GM18508 (cell line): Measurements from ENCODE around the gene MEMO1.
"Not testable (repeated sequence)": the region's sequence is repeated elsewhere in the genome, so short reads cannot be mapped to it uniquely, and the experiment has no call there.

Experiments
- ATAC-seq: cut with Tn5 transposase; IDR thresholded peaks from one replicate; pipeline ENCODE4 v1.9.1; 2021; ENCODE audit warnings: moderate number of reproducible peaks; ENCODE audit not compliant: insufficient read depth, unreplicated experiment

MEMO1 gene

DNA sequence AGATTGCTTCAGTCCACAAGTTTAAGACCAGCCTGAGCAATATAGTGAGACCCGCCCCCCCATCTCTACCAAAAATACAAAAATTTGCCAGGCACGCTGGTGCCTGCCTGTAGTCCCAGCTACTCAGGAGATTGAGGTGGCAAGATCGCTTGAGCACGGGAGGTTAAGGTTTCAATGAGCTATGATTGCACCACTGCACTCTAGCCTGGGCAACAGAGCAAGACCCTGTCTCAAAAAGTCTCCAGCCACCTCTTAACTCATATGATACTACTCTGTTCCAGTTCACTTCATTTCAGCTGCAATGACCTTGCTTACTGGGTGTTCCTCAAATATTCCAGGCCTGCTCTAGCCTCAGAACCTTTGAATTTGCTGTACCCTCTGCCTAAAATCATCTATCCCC is 11.4 kb downstream of the MEMO1 start:
- ATAC-seq = no peak

DNA sequence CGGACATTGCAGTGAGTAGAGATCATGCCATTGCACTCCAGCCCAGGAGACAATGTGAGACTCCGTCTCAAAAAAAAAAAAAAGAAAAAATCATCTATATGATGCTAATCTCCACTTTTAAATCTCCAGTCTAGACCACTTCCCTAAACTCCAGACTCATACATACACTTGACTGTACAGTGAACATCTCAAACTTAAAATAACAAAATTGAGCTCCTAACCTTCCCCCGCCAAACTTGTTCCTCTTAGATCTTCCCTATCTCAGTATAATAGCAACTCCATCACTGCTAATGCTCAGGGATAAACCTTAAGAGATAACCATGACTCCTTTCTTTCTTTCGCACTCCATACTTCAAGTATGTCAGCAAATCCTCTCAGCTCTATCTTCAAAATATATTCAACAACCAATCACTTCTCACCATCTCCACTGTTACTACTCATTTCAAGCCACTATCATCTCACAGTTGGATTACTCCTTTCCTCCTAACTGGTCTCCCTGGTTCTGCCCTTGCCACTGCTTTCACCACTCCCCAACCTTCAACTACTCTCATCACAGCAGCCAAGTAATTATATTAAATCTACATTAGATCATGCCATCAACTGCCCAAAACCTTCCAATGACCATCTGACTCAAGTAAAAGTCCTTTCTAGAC is 12.0 kb downstream of the MEMO1 start:
- ATAC-seq = no peak

GRCh38 chr2:31997653-31998052 is 13.2 kb downstream of the MEMO1 start:
- no peak for ATAC-seq

DNA sequence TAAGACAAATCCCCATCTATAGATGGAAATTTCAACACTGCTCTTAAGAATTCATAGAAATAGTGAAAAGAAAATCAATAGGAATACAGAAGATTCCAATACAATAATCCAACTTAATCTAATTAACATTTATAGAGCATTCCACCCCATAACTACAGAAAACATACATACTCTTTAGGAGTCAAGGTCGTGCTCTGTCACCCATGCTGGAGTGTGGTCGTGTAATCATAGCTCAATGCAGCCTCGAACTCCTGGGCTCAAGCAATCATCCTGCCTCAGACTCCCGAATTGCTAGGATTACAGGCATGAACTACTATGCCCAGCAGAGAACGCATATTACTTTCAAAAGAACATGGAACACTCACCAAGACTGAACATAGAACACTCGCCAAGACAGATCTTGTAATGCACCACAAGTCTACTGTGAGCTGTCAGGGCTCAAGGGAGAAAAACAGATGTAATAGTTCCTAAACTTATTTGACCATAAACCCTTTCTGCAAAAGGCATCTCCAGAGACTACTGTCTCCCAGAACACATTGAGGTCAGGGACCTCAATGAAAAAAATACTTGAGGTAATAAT is 14.1 kb downstream of the MEMO1 start:
- ATAC-seq = no peak

- no peak for ATAC-seq
Measured at GRCh38 chr2:31992934-31993333, 17.9 kb downstream of the MEMO1 start.

DNA sequence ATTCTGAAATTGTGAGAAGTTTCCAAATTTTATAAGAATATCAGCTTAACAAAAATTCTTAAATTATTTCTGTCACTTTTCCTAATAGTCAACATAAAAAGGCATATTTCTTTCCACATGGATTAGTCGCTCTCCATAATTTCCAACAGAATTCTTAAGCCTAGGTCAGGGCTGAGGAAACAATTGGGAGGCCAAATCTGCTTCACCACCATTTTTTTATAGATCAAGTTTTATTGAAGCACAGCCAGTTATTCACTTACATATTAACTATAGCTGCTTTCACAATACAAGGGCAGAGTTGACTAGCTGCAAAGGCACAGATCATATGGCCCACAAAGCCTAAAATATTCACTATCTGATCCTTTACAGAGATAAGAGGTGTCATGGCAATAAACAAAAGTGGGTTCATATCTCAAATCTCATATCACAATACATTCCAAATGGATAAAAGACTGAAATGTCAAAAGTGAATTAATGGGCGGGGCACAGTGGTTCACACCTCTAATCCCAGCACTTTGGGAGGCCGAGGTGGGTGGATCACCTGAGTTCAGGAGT is 18.7 kb downstream of the MEMO1 start:
- ATAC-seq = no peak

- ATAC-seq = no peak
Measured at GRCh38 chr2:31989946-31990345, 20.9 kb downstream of the MEMO1 start.

DNA sequence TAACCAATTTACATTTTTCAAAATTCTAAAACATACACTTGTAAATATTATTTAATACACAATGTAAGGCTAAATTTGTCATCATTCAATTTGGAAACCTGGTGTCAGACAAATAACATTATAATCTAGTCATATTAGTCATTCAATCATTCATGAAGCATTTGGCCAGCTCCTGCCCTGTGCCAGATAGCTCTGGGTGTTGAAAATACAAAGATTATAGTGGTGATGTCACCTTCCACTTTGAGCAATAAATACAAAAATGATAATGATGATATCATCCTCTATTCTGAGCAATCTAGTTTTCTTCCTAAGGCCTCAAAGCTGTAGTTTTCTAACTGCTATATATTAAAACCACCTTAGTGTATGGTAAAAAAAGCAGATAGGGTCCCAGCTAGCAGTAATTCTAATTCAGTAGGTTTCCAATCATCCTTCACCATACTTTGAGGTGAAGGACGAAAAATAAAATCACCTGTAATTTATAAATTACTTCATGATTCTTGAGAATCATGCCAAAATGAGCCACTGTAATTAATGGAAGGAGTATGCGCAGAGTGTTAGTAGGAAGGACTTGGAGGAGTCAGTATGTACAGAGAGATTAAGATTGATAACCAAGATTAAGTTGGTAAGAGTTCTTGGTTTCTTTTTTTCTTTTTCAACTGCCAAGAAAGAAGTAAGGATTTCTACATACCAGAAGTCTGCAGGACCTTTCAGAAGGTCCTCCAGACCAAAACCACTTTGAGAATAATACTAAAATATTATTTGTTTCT is 23.2 kb downstream of the MEMO1 start:
- ATAC-seq = no peak

- no peak for ATAC-seq
Measured at GRCh38 chr2:31986906-31987305, 23.9 kb downstream of the MEMO1 start.

- no peak for ATAC-seq
Measured at GRCh38 chr2:31983762-31984467, 26.9 kb downstream of the MEMO1 start.

DNA sequence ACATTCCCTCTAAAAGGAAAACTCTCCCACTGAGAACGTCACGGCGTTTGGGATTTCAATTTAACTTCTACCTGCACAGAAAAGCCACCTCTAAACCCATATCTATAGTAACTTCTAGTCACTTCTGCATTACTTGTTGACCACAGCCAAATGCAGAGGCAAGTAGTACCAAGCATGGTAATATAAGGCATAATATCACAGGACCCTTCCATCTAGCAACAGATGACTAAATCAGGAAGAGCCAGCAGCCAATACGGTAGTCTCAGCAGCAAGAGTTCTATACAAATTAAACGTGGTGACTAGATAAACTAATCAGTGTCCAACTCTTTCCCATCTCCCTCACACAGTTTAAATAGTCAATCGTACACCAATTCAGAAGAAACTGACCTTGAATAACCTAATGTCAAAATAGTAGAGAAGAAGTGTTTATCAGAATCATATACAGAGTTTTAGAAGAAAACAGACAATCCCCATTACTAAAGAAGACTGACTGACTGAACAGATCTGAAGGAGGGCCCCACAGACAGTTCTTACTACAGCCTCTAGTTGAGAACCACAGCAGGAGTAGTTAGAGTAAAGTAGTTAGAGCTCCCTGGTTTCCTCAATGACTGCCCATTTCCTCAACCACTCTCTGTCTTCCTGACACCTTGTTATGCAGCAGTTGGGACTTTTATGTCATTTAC is 30.0 kb downstream of the MEMO1 start:
- ATAC-seq = peak; percentile 99

- no peak for ATAC-seq
Measured at GRCh38 chr2:31979956-31980355, 30.9 kb downstream of the MEMO1 start.

DNA sequence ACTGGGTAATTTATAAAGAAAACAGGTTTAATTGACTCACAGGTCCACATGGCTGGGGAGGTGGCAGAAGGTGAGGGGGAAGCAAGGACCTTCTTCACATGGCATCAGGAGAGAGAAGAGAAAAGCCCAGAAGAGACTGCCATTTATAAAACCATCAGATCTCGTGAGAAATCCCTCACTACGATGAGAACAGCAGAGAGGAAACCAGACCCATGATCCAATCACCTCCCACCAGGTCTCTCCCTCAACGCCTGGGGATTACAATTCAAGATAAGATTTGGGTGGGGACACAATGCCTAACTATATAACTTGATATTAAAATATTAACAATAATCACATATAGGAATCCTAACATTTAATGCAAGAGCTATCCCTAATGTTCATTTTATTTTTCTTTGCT is 31.8 kb downstream of the MEMO1 start:
- ATAC-seq = no peak

DNA sequence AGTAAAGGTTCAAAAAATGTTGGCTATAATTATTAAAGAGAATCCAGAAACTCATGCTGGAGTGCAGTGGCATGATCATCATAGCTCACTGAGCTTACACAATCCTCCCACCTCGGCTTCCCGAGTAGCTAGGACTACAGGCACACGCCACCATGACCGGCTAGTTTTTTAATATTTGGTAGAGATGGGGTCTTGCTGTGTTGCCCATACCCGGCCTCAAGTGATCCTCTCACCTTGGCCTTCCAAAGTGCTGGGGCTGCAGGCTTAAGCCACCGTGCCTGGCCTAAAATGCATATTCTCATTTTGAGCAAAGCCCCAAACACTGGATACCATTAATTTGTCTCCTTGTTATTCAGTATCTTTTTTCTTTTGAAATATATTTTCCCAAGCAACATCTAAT is 32.4 kb downstream of the MEMO1 start:
- ATAC-seq = no peak

GRCh38 chr2:31973665-31974064 is 37.1 kb downstream of the MEMO1 start:
- ATAC-seq = no peak

GRCh38 chr2:31972059-31972458 is 38.7 kb downstream of the MEMO1 start:
- no peak for ATAC-seq

GRCh38 chr2:31969178-31969577 is 41.6 kb downstream of the MEMO1 start:
- ATAC-seq = no peak

GRCh38 chr2:31967790-31968189 is 43.0 kb downstream of the MEMO1 start:
- no peak for ATAC-seq

GRCh38 chr2:31966402-31966801 is 44.4 kb downstream of the MEMO1 start:
- not testable (repeated sequence) for ATAC-seq

GRCh38 chr2:31965094-31965493 is 45.7 kb downstream of the MEMO1 start:
- ATAC-seq = no peak
